K562 (cell line): ENCODE data around the gene UPK2. TPM values are rescaled to one million over a fixed set of nuclear protein-coding genes. Genes with fewer than 3 reads are reported as not detected.

Experiments
- ATF3 ChIP-seq, 2 experiments: fragments of 450-650 bp in 1 of 2; sonication (generic) in 1 of 2; formaldehyde crosslinking in 1 of 2; IDR thresholded peaks in 1 of 2; conservative IDR thresholded peaks in 1 of 2; 2 replicates each; pipeline versions ENCODE4 v1.6.1 to v1.8.1; 2016 to 2023; ENCODE audit warnings: mild to moderate bottlenecking in 2 of 2, moderate library complexity in 2 of 2, inconsistent platforms in 1 of 2, missing genetic modification reagents in 1 of 2
- BCOR ChIP-seq: fragments of 450-650 bp; IDR thresholded peaks from 2 replicates; pipeline ENCODE4 v1.6.1; 2016
- BHLHE40 ChIP-seq: IDR thresholded peaks from 2 replicates; pipeline ENCODE4 v1.6.1; 2011; ENCODE audit warnings: low read length, improper control_type of control experiment
- CBX8 ChIP-seq: fragments of 200-600 bp; sonication (generic); IDR thresholded peaks from 2 replicates; pipeline ENCODE4 v1.6.1; 2012; ENCODE audit warnings: borderline replicate concordance, mixed run types, low read depth, mild to moderate bottlenecking, moderate library complexity, mixed read lengths, low read length, control low read depth, inconsistent platforms; ENCODE audit not compliant: poor library complexity, severe bottlenecking; ENCODE audit errors: extremely low read depth
- DACH1 ChIP-seq: fragments of 450-650 bp; IDR thresholded peaks from 2 replicates; pipeline ENCODE4 v1.6.1; 2018; ENCODE audit not compliant: partially characterized antibody
- DIDO1 ChIP-seq: fragments of 450-650 bp; IDR thresholded peaks from 2 replicates; pipeline ENCODE4 v1.6.1; 2016; ENCODE audit warnings: low read depth, missing biosample characterization, missing genetic modification characterization
- HDAC2 ChIP-seq: fragments of 450-650 bp; IDR thresholded peaks from 2 replicates; pipeline ENCODE4 v1.6.1; 2016; ENCODE audit warnings: mild to moderate bottlenecking
- MAFG ChIP-seq: fragments of 450-650 bp; conservative IDR thresholded peaks from 2 replicates; pipeline ENCODE4 v1.6.1; 2016; ENCODE audit warnings: missing genetic modification characterization, missing compliant biosample characterization
- MITF ChIP-seq: IDR thresholded peaks from 2 replicates; pipeline ENCODE4 v1.6.1; 2014; ENCODE audit warnings: antibody characterized with exemption
- MYNN ChIP-seq, 2 experiments: sonication (generic); formaldehyde crosslinking in 1 of 2; IDR thresholded peaks; 2 replicates each; pipeline versions ENCODE4 v1.5.0 to v1.6.1; 2016 to 2020; ENCODE audit warnings: antibody characterized with exemption in 1 of 2, missing genetic modification reagents in 1 of 2
- PATZ1 ChIP-seq: fragments of 250-450 bp; sonication (Bioruptor Pico); IDR thresholded peaks from 2 replicates; pipeline ENCODE4 v1.5.0; 2020; ENCODE audit warnings: mild to moderate bottlenecking, borderline replicate concordance
- SLC30A9 ChIP-seq: fragments of 250-450 bp; sonication (Bioruptor Pico); IDR thresholded peaks from 2 replicates; pipeline ENCODE4 v1.8.0; 2022; ENCODE audit warnings: mild to moderate bottlenecking, moderate library complexity
- SRSF7 ChIP-seq: fragments of 200-400 bp; formaldehyde crosslinking; optimal IDR thresholded peaks from 2 replicates; pipeline ENCODE3; 2017; ENCODE audit warnings: mild to moderate bottlenecking, low read depth, low read length
- TOE1 ChIP-seq, 2 experiments: fragments of 450-650 bp in 1 of 2; sonication (generic) in 1 of 2; formaldehyde crosslinking in 1 of 2; IDR thresholded peaks; 2 replicates each; pipeline versions ENCODE4 v1.7.1 to v1.8.0; 2016 to 2022; ENCODE audit warnings: borderline replicate concordance in 2 of 2, mild to moderate bottlenecking in 2 of 2, antibody characterized with exemption in 1 of 2, inconsistent platforms in 1 of 2, low read depth in 1 of 2, missing genetic modification reagents in 1 of 2, moderate library complexity in 1 of 2
- ZBTB9 ChIP-seq: fragments of 450-650 bp; formaldehyde crosslinking; IDR thresholded peaks from 2 replicates; pipeline ENCODE4 v1.4.0; 2020; ENCODE audit warnings: mild to moderate bottlenecking, moderate library complexity
- ZC3H11A ChIP-seq: IDR thresholded peaks from 2 replicates; pipeline ENCODE4 v1.6.1; 2012; ENCODE audit warnings: low read depth, low read length, improper control_type of control experiment
- ZNF280B ChIP-seq: fragments of 250-450 bp; sonication (Bioruptor Pico); IDR thresholded peaks from 2 replicates; pipeline ENCODE4 v1.5.1; 2021; ENCODE audit warnings: mild to moderate bottlenecking
- ZNF507 ChIP-seq: conservative IDR thresholded peaks from 2 replicates; pipeline ENCODE4 v1.6.1; 2017; ENCODE audit warnings: missing genetic modification characterization, missing compliant biosample characterization
- ZSCAN32 ChIP-seq: fragments of 450-650 bp; formaldehyde crosslinking; IDR thresholded peaks from 2 replicates; pipeline ENCODE4 v1.4.0; 2020; ENCODE audit warnings: mild to moderate bottlenecking, moderate library complexity
- ZZZ3 ChIP-seq: fragments of 450-650 bp; IDR thresholded peaks from 2 replicates; pipeline ENCODE4 v1.6.1; 2016; ENCODE audit warnings: antibody characterized with exemption, mild to moderate bottlenecking, moderate library complexity
- polyA plus RNA-seq, 8 experiments: library from polyadenylated mRNA; depleted of rRNA in 4 of 8; stranded (reverse) in 5 of 8; unstranded in 3 of 8; fragments of >200 nt; fragmentation: Nextera tagmentation in 2 of 8; fragmentation: Illumina TruSeq in 1 of 8; extraction: Ambion mirVana in 2 of 8; extraction: Trizol in 1 of 8; gene quantifications; 2 replicates each; pipeline versions ENCODE4 v1.2.1 to v1.2.3, GENCODE V29; 2011 to 2014; ENCODE audit warnings: inconsistent platforms in 1 of 8, missing spikeins in 1 of 8
- total RNA-seq, 7 experiments: library from RNA; depleted of rRNA in 6 of 7; stranded (reverse); fragments of >200 nt in 6 of 7; fragmentation: Illumina TruSeq in 2 of 7; extraction: Trizol in 2 of 7; gene quantifications; 2 replicates each; pipeline versions ENCODE4 v1.2.1 to v1.2.3, GENCODE V29; 2011 to 2021; ENCODE audit warnings: low replicate concordance in 1 of 7

Gene UPK2
- total and polyA plus RNA-seq, 9 of the 15 experiments (the other 6 are each of a cell fraction or from before 2014, with no cell fraction given): not detected

- TF ChIP-seq ZNF507 (tag) (no peak), SRSF7 (no peak), ZSCAN32 (no peak), HDAC2 (peak; percentile 92), ATF3 (IDR thresholded peaks at IDR 0.05) (no peak; the same call in 1 of the 2 replicates), ATF3 (CRISPR knock-in tag; conservative IDR thresholded peaks at IDR 0.05) (no peak), TOE1 (IDR thresholded peaks at IDR 0.05; ENCODE audit: borderline replicate concordance) (peak; percentile 71; the same call in 1 of the 2 replicates), TOE1 (CRISPR knock-in tag; IDR thresholded peaks at IDR 0.05; ENCODE audit: borderline replicate concordance, low read depth) (no peak), SLC30A9 (CRISPR knock-in tag) (no peak), ZC3H11A (no peak), CBX8 (no peak), ZNF280B (CRISPR knock-in tag) (no peak), ZZZ3 (no peak), ZBTB9 (peak; percentile 68; the same call in 1 of the 2 replicates), MITF (no peak), BHLHE40 (peak; percentile 56), DIDO1 (tag) (no peak), PATZ1 (no peak), MYNN (IDR thresholded peaks at IDR 0.05) (no peak), MYNN (CRISPR knock-in tag; IDR thresholded peaks at IDR 0.05) (no peak), DACH1 (no peak), MAFG (peak; percentile 64), BCOR (peak; percentile 55; the same call in 1 of the 2 replicates)
These were observed 24.2 kb downstream of the UPK2 start (continued) for GRCh38 chr11:118980191-118980881.
